SK-N-SH treated with all-trans-retinoic acid at 6 μM for 48 hours (cell line): ENCODE measurements around the gene CLDN4.

Experiments
- ATAC-seq: fragments of 200-7000 bp; cut with Tn5 transposase; 3 replicates; pipeline ENCODE4 v1.9.1; 2020; ENCODE audit warnings: mild to moderate bottlenecking, moderate library complexity
- ARNTL ChIP-seq: fragments of 450-650 bp; formaldehyde crosslinking; IDR thresholded peaks from 2 replicates; pipeline ENCODE4 v1.5.0; 2020; ENCODE audit warnings: low read depth, mild to moderate bottlenecking, moderate library complexity, borderline replicate concordance
- BACH2 ChIP-seq: fragments of 250-450 bp; sonication (Bioruptor Pico); IDR thresholded peaks from 2 replicates; pipeline ENCODE4 v1.9.0; 2021; ENCODE audit warnings: mild to moderate bottlenecking, borderline replicate concordance
- CSDC2 ChIP-seq: fragments of 250-450 bp; sonication (Bioruptor Pico); IDR thresholded peaks from 2 replicates; pipeline ENCODE4 v1.5.0; 2020; ENCODE audit warnings: mild to moderate bottlenecking, moderate library complexity
- ESRRG ChIP-seq: fragments of 250-450 bp; sonication (Bioruptor Pico); IDR thresholded peaks from 2 replicates; pipeline ENCODE4 v1.6.1; 2021; ENCODE audit warnings: mild to moderate bottlenecking
- GLIS3 ChIP-seq: fragments of 250-450 bp; sonication (Bioruptor Pico); IDR thresholded peaks from 2 replicates; pipeline ENCODE4 v1.5.0; 2020; ENCODE audit warnings: mild to moderate bottlenecking, moderate library complexity
- ISL1 ChIP-seq: fragments of 250-450 bp; sonication (Bioruptor Pico); IDR thresholded peaks from 2 replicates; pipeline ENCODE4 v2.1.2; 2022; ENCODE audit warnings: mild to moderate bottlenecking, moderate library complexity
- PPARA ChIP-seq: fragments of 250-450 bp; sonication (Bioruptor Pico); IDR thresholded peaks from 2 replicates; pipeline ENCODE4 v1.5.0; 2020; ENCODE audit warnings: mild to moderate bottlenecking, borderline replicate concordance
- RARB ChIP-seq: fragments of 250-450 bp; sonication (Bioruptor Pico); IDR thresholded peaks from 2 replicates; pipeline ENCODE4 v1.8.0; 2021; ENCODE audit warnings: mild to moderate bottlenecking, moderate library complexity
- SNAI2 ChIP-seq: fragments of 250-450 bp; sonication (Bioruptor Pico); IDR thresholded peaks from 2 replicates; pipeline ENCODE4 v1.5.0; 2020; ENCODE audit warnings: mild to moderate bottlenecking, moderate library complexity
- TCF4 ChIP-seq: fragments of 250-450 bp; sonication (Bioruptor Pico); IDR thresholded peaks from 2 replicates; pipeline ENCODE4 v1.8.0; 2021; ENCODE audit warnings: mild to moderate bottlenecking, moderate library complexity, borderline replicate concordance
- TOX ChIP-seq: fragments of 250-450 bp; sonication (Bioruptor Pico); IDR thresholded peaks from 2 replicates; pipeline ENCODE4 v1.8.0; 2021; ENCODE audit warnings: mild to moderate bottlenecking, moderate library complexity, borderline replicate concordance
- ZC3H10 ChIP-seq: fragments of 250-450 bp; sonication (Bioruptor Pico); IDR thresholded peaks from 2 replicates; pipeline ENCODE4 v1.5.1; 2021; ENCODE audit warnings: mild to moderate bottlenecking, moderate library complexity
- ZFP3 ChIP-seq: fragments of 250-450 bp; sonication (Bioruptor Pico); IDR thresholded peaks from 2 replicates; pipeline ENCODE4 v1.5.0; 2020; ENCODE audit warnings: mild to moderate bottlenecking, moderate library complexity
- ZFP30 ChIP-seq: fragments of 450-650 bp; formaldehyde crosslinking; IDR thresholded peaks from 2 replicates; pipeline ENCODE4 v1.5.0; 2022; ENCODE audit warnings: mild to moderate bottlenecking, moderate library complexity
- ZNF565 ChIP-seq: fragments of 450-650 bp; formaldehyde crosslinking; conservative IDR thresholded peaks from 2 replicates; pipeline ENCODE4 v1.5.0; 2020; ENCODE audit warnings: low read depth, mild to moderate bottlenecking, moderate library complexity
- ZNF8 ChIP-seq: fragments of 450-650 bp; formaldehyde crosslinking; IDR thresholded peaks from 2 replicates; pipeline ENCODE4 v1.5.0; 2020; ENCODE audit warnings: mild to moderate bottlenecking, moderate library complexity
- TF ChIP-seq, protein P1 (sequence below): fragments of 250-450 bp; sonication (Bioruptor Pico); IDR thresholded peaks from 2 replicates; pipeline ENCODE4 v1.5.1; 2020; ENCODE audit warnings: low read depth, mild to moderate bottlenecking, moderate library complexity
- TF ChIP-seq, protein P2 (sequence below): fragments of 250-450 bp; sonication (Bioruptor Pico); IDR thresholded peaks from 2 replicates; pipeline ENCODE4 v1.8.0; 2020; ENCODE audit warnings: mild to moderate bottlenecking, moderate library complexity, borderline replicate concordance
- TF ChIP-seq, protein P3 (sequence below): fragments of 250-450 bp; sonication (Bioruptor Pico); IDR thresholded peaks from 2 replicates; pipeline ENCODE4 v1.8.0; 2021; ENCODE audit warnings: low read depth, mild to moderate bottlenecking, moderate library complexity, borderline replicate concordance
- TF ChIP-seq, protein P4 (sequence below): fragments of 250-450 bp; sonication (Bioruptor Pico); IDR thresholded peaks from 2 replicates; pipeline ENCODE4 v1.5.0; 2020; ENCODE audit warnings: mild to moderate bottlenecking, moderate library complexity

Gene CLDN4

DNA sequence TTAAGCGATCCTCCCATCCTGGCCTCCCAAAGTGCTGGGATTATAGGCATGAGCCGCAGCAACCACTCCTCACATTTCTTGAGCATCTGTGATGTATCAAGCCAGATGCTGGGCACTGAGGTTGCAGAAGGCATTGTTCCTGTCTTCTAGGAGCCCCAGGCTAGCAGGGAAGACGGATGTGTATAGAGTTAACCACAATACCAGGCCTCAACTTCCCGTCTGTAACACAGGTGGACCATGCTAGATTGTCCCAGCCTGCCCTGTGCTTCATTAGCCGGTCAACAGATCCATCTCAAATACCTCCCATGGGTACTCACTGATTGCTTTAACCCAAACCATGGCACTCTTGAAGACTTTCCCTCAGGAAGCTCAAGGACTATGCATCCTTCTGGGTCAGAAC, 1.8 kb upstream of the CLDN4 start (continued):
- TF ChIP-seq, protein P1, sequence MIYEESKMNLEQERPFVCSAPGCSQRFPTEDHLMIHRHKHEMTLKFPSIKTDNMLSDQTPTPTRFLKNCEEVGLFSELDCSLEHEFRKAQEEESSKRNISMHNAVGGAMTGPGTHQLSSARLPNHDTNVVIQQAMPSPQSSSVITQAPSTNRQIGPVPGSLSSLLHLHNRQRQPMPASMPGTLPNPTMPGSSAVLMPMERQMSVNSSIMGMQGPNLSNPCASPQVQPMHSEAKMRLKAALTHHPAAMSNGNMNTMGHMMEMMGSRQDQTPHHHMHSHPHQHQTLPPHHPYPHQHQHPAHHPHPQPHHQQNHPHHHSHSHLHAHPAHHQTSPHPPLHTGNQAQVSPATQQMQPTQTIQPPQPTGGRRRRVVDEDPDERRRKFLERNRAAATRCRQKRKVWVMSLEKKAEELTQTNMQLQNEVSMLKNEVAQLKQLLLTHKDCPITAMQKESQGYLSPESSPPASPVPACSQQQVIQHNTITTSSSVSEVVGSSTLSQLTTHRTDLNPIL: no peak

DNA sequence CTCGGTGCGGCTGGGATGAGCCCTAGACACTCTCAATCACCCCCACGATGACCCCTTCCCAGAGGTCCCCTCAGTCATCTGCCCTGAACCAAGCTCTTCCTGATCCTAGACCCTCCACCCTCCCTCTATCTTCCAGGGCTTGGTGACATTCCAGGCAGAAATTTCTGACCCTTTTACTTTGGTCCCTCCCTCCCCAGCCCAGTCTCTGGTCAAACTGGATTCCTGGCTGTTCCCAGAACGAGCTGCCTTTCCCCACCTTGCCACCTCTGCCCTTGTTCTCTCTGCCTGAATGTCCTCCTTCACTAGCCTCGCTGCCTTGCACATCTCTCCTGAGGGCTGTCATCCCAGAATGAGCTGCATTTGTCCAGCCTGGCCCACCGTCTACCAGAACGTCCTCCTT, 1.3 kb upstream of the CLDN4 start:
- ATAC-seq: no peak
- TF ChIP-seq ZNF8 (CRISPR knock-in tag) (no peak), CSDC2 (no peak), SNAI2 (no peak), ZFP3 (CRISPR knock-in tag) (no peak), ARNTL (CRISPR knock-in tag) (no peak)
- TF ChIP-seq, protein P2, sequence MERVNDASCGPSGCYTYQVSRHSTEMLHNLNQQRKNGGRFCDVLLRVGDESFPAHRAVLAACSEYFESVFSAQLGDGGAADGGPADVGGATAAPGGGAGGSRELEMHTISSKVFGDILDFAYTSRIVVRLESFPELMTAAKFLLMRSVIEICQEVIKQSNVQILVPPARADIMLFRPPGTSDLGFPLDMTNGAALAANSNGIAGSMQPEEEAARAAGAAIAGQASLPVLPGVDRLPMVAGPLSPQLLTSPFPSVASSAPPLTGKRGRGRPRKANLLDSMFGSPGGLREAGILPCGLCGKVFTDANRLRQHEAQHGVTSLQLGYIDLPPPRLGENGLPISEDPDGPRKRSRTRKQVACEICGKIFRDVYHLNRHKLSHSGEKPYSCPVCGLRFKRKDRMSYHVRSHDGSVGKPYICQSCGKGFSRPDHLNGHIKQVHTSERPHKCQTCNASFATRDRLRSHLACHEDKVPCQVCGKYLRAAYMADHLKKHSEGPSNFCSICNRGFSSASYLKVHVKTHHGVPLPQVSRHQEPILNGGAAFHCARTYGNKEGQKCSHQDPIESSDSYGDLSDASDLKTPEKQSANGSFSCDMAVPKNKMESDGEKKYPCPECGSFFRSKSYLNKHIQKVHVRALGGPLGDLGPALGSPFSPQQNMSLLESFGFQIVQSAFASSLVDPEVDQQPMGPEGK (CRISPR knock-in tag): no peak

DNA sequence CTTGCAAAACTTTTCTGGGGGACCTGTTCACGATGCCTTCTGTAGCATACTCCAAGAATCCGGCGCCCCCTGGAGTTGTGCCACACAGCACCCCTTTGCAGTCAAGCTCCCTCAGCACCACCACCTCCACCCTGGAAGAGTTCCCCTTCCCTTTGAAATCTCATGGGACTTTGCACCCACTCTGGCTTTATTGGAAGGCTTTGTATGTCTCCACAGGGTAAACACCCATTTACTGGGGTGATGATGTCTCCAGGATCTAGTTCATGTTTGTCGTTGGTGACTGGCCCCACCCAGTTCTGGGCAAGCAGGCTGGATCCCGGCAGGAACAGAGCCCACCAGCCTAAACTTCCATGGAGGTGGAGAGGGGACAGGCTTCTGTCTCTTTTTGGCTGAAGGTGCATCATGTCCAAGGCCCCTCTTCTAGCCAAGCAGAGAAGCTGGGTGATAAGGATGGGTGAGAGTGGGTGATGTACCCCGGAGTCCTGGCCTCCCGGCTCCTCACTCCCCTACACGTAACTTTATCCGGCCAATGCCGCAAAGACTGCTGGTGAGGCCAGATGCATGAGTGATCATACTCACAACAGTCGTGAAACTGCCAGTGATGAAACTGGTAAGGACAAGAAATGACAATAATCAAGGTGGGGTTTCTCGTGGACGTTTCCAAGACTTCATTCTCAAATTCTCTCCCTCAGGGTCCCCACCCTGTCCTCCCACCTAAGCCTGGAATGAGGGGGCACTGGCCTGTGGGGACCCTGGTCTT, 695 bp upstream of the CLDN4 start:
- TF ChIP-seq ARNTL (CRISPR knock-in tag) (no peak), GLIS3 (CRISPR knock-in tag) (no peak), TCF4 (CRISPR knock-in tag) (no peak), RARB (CRISPR knock-in tag) (no peak), ZC3H10 (CRISPR knock-in tag) (no peak)
- ATAC-seq: no peak

DNA sequence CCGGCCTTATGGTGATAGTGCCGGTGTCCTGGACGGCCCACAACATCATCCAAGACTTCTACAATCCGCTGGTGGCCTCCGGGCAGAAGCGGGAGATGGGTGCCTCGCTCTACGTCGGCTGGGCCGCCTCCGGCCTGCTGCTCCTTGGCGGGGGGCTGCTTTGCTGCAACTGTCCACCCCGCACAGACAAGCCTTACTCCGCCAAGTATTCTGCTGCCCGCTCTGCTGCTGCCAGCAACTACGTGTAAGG, 713 bp downstream of the CLDN4 start:
- TF ChIP-seq ISL1 (no peak), TCF4 (CRISPR knock-in tag) (no peak), ZC3H10 (CRISPR knock-in tag) (no peak), ZFP3 (CRISPR knock-in tag) (no peak), SNAI2 (no peak), BACH2 (CRISPR knock-in tag) (no peak), ESRRG (no peak), RARB (CRISPR knock-in tag) (no peak), ARNTL (CRISPR knock-in tag) (no peak), CSDC2 (no peak)
- no peak for ATAC-seq

DNA sequence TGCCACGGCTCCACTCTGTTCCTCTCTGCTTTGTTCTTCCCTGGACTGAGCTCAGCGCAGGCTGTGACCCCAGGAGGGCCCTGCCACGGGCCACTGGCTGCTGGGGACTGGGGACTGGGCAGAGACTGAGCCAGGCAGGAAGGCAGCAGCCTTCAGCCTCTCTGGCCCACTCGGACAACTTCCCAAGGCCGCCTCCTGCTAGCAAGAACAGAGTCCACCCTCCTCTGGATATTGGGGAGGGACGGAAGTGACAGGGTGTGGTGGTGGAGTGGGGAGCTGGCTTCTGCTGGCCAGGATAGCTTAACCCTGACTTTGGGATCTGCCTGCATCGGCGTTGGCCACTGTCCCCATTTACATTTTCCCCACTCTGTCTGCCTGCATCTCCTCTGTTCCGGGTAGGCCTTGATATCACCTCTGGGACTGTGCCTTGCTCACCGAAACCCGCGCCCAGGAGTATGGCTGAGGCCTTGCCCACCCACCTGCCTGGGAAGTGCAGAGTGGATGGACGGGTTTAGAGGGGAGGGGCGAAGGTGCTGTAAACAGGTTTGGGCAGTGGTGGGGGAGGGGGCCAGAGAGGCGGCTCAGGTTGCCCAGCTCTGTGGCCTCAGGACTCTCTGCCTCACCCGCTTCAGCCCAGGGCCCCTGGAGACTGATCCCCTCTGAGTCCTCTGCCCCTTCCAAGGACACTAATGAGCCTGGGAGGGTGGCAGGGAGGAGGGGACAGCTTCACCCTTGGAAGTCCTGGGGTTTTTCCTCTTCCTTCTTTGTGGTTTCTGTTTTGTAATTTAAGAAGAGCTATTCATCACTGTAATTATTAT, 1.2 kb downstream of the CLDN4 start:
- no peak for ATAC-seq
- TF ChIP-seq ZFP30: no peak
- TF ChIP-seq TOX: no peak
- TF ChIP-seq BACH2 (CRISPR knock-in tag): no peak
- no peak for TF ChIP-seq ZNF565
- TF ChIP-seq SNAI2: no peak
- TF ChIP-seq GLIS3 (CRISPR knock-in tag): no peak
- TF ChIP-seq PPARA (CRISPR knock-in tag): no peak

DNA sequence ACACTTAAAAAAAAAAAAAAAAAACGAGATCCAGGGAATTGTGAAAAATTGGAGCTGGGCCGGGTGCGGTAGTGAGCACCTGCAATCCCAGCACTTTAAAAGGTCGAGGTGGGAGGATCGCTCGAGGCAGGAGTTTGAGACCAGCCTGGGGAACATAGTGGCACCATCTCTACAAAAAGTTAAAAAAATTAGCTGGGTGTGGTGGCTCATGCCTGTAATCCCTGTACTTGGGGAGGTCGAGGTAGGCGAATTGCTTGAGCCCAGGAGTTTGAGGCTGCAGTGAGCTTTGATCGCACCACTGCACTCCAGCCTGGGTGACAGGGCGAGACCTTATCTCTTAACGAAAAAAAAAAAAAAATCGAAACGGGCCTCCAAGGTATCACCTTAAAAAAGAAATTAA, 2.0 kb downstream of the CLDN4 start:
- ATAC-seq: no peak
- TF ChIP-seq ESRRG (no peak), TCF4 (CRISPR knock-in tag) (no peak), ZFP30 (no peak), RARB (CRISPR knock-in tag) (no peak), ZC3H10 (CRISPR knock-in tag) (no peak), BACH2 (CRISPR knock-in tag) (no peak), ISL1 (no peak), CSDC2 (no peak), SNAI2 (no peak), PPARA (CRISPR knock-in tag) (no peak)
- TF ChIP-seq, protein P3, sequence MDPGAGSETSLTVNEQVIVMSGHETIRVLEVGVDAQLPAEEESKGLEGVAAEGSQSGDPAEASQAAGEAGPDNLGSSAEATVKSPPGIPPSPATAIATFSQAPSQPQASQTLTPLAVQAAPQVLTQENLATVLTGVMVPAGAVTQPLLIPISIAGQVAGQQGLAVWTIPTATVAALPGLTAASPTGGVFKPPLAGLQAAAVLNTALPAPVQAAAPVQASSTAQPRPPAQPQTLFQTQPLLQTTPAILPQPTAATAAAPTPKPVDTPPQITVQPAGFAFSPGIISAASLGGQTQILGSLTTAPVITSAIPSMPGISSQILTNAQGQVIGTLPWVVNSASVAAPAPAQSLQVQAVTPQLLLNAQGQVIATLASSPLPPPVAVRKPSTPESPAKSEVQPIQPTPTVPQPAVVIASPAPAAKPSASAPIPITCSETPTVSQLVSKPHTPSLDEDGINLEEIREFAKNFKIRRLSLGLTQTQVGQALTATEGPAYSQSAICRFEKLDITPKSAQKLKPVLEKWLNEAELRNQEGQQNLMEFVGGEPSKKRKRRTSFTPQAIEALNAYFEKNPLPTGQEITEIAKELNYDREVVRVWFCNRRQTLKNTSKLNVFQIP (CRISPR knock-in tag): no peak
- TF ChIP-seq, protein P2 (CRISPR knock-in tag): no peak
- TF ChIP-seq, protein P4, sequence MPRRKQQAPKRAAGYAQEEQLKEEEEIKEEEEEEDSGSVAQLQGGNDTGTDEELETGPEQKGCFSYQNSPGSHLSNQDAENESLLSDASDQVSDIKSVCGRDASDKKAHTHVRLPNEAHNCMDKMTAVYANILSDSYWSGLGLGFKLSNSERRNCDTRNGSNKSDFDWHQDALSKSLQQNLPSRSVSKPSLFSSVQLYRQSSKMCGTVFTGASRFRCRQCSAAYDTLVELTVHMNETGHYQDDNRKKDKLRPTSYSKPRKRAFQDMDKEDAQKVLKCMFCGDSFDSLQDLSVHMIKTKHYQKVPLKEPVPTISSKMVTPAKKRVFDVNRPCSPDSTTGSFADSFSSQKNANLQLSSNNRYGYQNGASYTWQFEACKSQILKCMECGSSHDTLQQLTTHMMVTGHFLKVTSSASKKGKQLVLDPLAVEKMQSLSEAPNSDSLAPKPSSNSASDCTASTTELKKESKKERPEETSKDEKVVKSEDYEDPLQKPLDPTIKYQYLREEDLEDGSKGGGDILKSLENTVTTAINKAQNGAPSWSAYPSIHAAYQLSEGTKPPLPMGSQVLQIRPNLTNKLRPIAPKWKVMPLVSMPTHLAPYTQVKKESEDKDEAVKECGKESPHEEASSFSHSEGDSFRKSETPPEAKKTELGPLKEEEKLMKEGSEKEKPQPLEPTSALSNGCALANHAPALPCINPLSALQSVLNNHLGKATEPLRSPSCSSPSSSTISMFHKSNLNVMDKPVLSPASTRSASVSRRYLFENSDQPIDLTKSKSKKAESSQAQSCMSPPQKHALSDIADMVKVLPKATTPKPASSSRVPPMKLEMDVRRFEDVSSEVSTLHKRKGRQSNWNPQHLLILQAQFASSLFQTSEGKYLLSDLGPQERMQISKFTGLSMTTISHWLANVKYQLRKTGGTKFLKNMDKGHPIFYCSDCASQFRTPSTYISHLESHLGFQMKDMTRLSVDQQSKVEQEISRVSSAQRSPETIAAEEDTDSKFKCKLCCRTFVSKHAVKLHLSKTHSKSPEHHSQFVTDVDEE (CRISPR knock-in tag): no peak
